IgD-negative memory B cell (primary cell): ENCODE data around the gene L1CAM. TPM values are rescaled to one million over a fixed set of nuclear protein-coding genes. Genes with fewer than 3 reads are reported as not detected.
A peak's percentile ranks its signal among the peaks of the same experiment; 100 is the strongest.

Experiments used
- H3K27ac Mint-ChIP-seq, 3 donors: one replicate each; pipeline ENCODE4 v1.8.0; 2020 to 2022; ENCODE audit warnings: mild to moderate bottlenecking in 3 of 3, mixed read lengths in 3 of 3, moderate library complexity in 1 of 3
- H3K27me3 Mint-ChIP-seq: one replicate; pipeline ENCODE4 v1.8.0; 2021; ENCODE audit warnings: mixed read lengths
- H3K36me3 Mint-ChIP-seq: one replicate; pipeline ENCODE4 v1.8.0; 2020; ENCODE audit warnings: mild to moderate bottlenecking, mixed read lengths
- H3K4me1 Mint-ChIP-seq, 3 donors: one replicate each; pipeline ENCODE4 v1.8.0; 2020 to 2022; ENCODE audit warnings: mixed read lengths in 3 of 3, mild to moderate bottlenecking in 1 of 3
- H3K4me3 Mint-ChIP-seq, 4 donors: one replicate each; pipeline ENCODE4 v1.8.0; 2020 to 2022; ENCODE audit warnings: mild to moderate bottlenecking in 4 of 4, mixed read lengths in 4 of 4, moderate library complexity in 3 of 4
- H3K9me3 Mint-ChIP-seq, 3 donors: one replicate each; pipeline ENCODE4 v1.8.0; 2020 to 2021; ENCODE audit warnings: mixed read lengths in 3 of 3, mild to moderate bottlenecking in 1 of 3
- polyA plus RNA-seq: library from polyadenylated mRNA; unstranded; fragments of 300-500 nt; fragmentation: Illumina TruSeq; gene quantifications from one replicate; pipeline ENCODE4 v1.2.3, GENCODE V29; 2021

L1CAM gene
- polyA plus RNA-seq, 1 donor from 2014 or later = 1.8 TPM

DNA sequence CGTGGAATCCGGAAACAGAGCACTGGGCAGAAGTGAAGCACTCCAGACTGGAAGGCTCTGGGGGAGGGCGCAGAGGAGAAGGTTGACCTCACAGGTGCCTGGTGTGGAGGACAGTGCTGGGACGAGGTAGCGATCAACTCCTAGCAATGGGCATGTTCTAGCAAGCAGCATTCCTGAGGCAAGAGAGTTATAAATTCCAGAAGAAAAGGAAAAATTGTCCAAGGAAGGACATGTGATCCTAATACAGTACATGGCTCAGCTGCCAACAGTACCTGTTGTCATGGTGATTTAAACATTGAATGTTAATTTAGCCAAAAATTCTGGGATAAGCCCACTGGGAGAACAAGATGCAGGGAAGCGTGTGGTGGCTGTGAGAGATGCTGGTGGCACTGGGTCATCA is 31.9 kb upstream of the L1CAM start:
- H3K4me3 Mint-ChIP-seq = no peak overlapping the region
- peaks cover 0 to 4% (median 4%) of the 10 kb centered on the region in 3 donors for H3K4me1 Mint-ChIP-seq
- H3K27ac Mint-ChIP-seq = no peak overlapping the region
- peaks cover 2% of the 10 kb centered on the region for H3K36me3 Mint-ChIP-seq
- peaks cover 4% of the 10 kb centered on the region for H3K27me3 Mint-ChIP-seq
- no peaks in the 10 kb centered on the region for H3K9me3 Mint-ChIP-seq

- peaks cover 2% of the 10 kb centered on the region for H3K27me3 Mint-ChIP-seq
- no peaks in the 10 kb centered on the region for H3K4me1 Mint-ChIP-seq
- H3K36me3 Mint-ChIP-seq = peaks cover 2% of the 10 kb centered on the region
- H3K9me3 Mint-ChIP-seq = no peaks in the 10 kb centered on the region
- no peak overlapping the region for H3K27ac Mint-ChIP-seq
- no peak overlapping the region for H3K4me3 Mint-ChIP-seq
Observed at GRCh38 chrX:153913701-153914100, 27.7 kb upstream of the L1CAM start.

DNA sequence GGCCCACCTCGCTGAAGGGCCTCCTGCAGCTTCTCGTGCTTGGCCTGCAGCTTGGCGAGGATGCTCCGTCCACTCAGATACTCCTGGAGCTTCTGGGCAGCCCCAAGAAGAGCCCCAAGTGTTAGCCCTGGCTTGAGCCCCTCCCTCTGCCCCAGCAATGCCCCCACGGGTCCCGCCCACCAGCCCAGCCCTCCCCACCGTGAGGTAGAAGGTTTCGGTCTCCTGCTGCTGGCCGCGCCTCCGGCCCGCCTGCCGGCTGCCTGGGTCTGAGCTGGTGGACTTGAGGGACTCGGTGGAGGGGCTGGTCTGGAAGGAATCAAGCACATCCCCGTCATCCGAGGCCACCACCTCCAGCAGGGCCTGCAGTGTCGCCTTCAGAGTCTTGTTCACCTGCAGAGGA is 27.2 kb upstream of the L1CAM start:
- H3K9me3 Mint-ChIP-seq = no peaks in the 10 kb centered on the region
- H3K27ac Mint-ChIP-seq = no peak overlapping the region
- peaks cover 2% of the 10 kb centered on the region for H3K27me3 Mint-ChIP-seq
- no peak overlapping the region for H3K4me3 Mint-ChIP-seq
- no peaks in the 10 kb centered on the region for H3K4me1 Mint-ChIP-seq
- H3K36me3 Mint-ChIP-seq = peaks cover 2% of the 10 kb centered on the region

DNA sequence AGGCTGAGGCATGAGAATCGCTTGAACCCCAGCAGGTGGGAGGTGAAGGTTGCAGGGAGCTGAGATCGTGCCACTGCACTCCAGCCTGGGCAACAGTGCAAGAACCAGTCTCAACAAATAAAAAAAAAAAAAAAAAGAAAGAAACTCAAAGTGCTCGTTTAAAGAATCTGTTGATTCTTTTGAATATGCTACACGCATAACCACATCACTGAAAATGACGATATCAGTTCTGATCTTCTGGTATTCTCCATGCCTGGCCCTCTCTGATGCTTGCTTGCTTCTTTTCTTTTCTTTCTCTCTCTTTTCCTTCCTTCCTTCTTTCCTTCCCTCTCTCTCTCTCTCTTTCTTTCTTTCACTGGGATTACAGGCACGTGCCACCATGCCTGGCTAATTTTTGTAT is 25.8 kb upstream of the L1CAM start:
- Mint-ChIP-seq H3K4me3 (no peak overlapping the region), H3K27me3 (peaks cover 2% of the 10 kb centered on the region), H3K9me3 (no peaks in the 10 kb centered on the region), H3K36me3 (peaks cover 2% of the 10 kb centered on the region), H3K4me1 (no peaks in the 10 kb centered on the region), H3K27ac (no peak overlapping the region)

GRCh38 chrX:153910446-153910845 is 24.5 kb upstream of the L1CAM start:
- no peaks in the 10 kb centered on the region for H3K9me3 Mint-ChIP-seq
- H3K27ac Mint-ChIP-seq = no peak overlapping the region
- H3K4me1 Mint-ChIP-seq = peaks cover 0 to 2% (median 2%) of the 10 kb centered on the region in 3 donors
- no peak overlapping the region for H3K4me3 Mint-ChIP-seq
- H3K27me3 Mint-ChIP-seq = no peaks in the 10 kb centered on the region
- peaks cover 2% of the 10 kb centered on the region for H3K36me3 Mint-ChIP-seq

GRCh38 chrX:153909980-153910360 is 24.0 kb upstream of the L1CAM start:
- H3K4me3 Mint-ChIP-seq = no peak overlapping the region
- H3K27me3 Mint-ChIP-seq = no peaks in the 10 kb centered on the region
- no peak overlapping the region for H3K27ac Mint-ChIP-seq
- no peaks in the 10 kb centered on the region for H3K9me3 Mint-ChIP-seq
- H3K36me3 Mint-ChIP-seq = peaks cover 2% of the 10 kb centered on the region
- H3K4me1 Mint-ChIP-seq = peaks cover 0 to 2% (median 2%) of the 10 kb centered on the region in 3 donors

GRCh38 chrX:153909024-153909979 is 23.3 kb upstream of the L1CAM start:
- Mint-ChIP-seq H3K27ac (peak overlapping the region in 2 of 3 donors; percentile 28 to 88), H3K4me1 (peaks cover 0 to 5% (median 4%) of the 10 kb centered on the region in 3 donors), H3K27me3 (no peaks in the 10 kb centered on the region), H3K36me3 (peaks cover 2% of the 10 kb centered on the region), H3K4me3 (no peak overlapping the region), H3K9me3 (no peaks in the 10 kb centered on the region)

DNA sequence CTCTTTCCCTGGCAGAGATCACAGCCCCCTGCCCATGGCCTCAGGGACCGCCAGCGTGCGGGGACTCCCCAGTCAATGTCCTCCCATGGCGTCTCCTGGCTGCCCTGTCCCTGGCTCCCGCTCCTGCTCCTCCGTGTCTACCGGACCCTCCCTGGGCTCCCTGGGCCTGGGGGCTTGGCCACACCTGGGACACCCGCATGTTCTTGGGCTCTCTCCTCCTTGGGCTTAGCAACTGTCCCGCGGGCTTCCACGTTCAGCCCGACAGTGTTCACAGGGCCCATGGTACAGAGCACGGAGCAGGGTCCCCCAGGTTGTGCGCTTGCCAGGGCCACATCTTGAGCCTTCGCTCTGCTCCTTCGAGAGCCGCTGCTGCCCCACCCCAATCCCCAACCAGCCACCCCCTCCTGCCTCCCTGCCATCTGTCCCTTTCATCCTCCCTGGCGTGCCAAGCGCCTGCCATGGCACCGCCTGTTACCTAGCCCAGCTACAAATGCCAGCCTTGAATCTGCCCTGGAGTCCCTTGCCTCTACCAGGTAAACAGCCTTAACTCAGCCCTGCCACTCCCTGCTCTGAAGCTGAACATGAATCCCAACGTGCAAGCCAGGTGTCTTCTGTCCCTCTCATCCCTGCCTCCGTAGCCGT is 22.4 kb upstream of the L1CAM start:
- no peaks in the 10 kb centered on the region for H3K9me3 Mint-ChIP-seq
- peaks cover 2% of the 10 kb centered on the region for H3K36me3 Mint-ChIP-seq
- H3K27me3 Mint-ChIP-seq = no peaks in the 10 kb centered on the region
- peaks cover 0 to 10% (median 7%) of the 10 kb centered on the region in 3 donors for H3K4me1 Mint-ChIP-seq
- H3K4me3 Mint-ChIP-seq = no peak overlapping the region
- H3K27ac Mint-ChIP-seq = peak overlapping the region in 2 of 3 donors; percentile 28 to 71

- Mint-ChIP-seq H3K27me3 (no peaks in the 10 kb centered on the region), H3K27ac (peak overlapping the region in 1 of 3 donors; percentile 62), H3K9me3 (no peaks in the 10 kb centered on the region), H3K4me1 (peaks cover 0 to 18% (median 10%) of the 10 kb centered on the region in 3 donors), H3K4me3 (no peak overlapping the region), H3K36me3 (peaks cover 2% of the 10 kb centered on the region)
Observed at GRCh38 chrX:153907456-153907855, 21.5 kb upstream of the L1CAM start.

GRCh38 chrX:153906126-153906917 is 20.3 kb upstream of the L1CAM start:
- Mint-ChIP-seq H3K4me3 (peak overlapping the region in 2 of 4 donors; percentile 49 to 68), H3K9me3 (peaks cover 0 to 2% (median 0%) of the 10 kb centered on the region in 3 donors), H3K27ac (peak overlapping the region in 2 of 3 donors; percentile 39 to 79), H3K27me3 (peaks cover 2% of the 10 kb centered on the region), H3K4me1 (peaks cover 7 to 28% (median 20%) of the 10 kb centered on the region in 3 donors), H3K36me3 (peaks cover 2% of the 10 kb centered on the region)

DNA sequence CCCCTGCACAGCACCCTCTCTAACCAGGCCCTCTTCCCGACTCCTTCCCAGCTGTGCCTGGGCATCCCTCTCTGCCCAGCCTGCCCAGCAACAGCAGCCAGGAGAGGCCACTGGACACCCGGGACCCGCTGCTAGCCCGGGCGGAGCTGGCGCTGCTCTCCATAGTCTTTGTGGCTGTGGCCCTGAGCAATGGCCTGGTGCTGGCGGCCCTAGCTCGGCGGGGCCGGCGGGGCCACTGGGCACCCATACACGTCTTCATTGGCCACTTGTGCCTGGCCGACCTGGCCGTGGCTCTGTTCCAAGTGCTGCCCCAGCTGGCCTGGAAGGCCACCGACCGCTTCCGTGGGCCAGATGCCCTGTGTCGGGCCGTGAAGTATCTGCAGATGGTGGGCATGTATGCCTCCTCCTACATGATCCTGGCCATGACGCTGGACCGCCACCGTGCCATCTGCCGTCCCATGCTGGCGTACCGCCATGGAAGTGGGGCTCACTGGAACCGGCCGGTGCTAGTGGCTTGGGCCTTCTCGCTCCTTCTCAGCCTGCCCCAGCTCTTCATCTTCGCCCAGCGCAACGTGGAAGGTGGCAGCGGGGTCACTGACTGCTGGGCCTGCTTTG is 19.6 kb upstream of the L1CAM start:
- peak overlapping the region in 1 of 4 donors; percentile 12 for H3K4me3 Mint-ChIP-seq
- H3K27ac Mint-ChIP-seq = peak overlapping the region in 2 of 3 donors; percentile 39 to 79
- peaks cover 10 to 33% (median 23%) of the 10 kb centered on the region in 3 donors for H3K4me1 Mint-ChIP-seq

DNA sequence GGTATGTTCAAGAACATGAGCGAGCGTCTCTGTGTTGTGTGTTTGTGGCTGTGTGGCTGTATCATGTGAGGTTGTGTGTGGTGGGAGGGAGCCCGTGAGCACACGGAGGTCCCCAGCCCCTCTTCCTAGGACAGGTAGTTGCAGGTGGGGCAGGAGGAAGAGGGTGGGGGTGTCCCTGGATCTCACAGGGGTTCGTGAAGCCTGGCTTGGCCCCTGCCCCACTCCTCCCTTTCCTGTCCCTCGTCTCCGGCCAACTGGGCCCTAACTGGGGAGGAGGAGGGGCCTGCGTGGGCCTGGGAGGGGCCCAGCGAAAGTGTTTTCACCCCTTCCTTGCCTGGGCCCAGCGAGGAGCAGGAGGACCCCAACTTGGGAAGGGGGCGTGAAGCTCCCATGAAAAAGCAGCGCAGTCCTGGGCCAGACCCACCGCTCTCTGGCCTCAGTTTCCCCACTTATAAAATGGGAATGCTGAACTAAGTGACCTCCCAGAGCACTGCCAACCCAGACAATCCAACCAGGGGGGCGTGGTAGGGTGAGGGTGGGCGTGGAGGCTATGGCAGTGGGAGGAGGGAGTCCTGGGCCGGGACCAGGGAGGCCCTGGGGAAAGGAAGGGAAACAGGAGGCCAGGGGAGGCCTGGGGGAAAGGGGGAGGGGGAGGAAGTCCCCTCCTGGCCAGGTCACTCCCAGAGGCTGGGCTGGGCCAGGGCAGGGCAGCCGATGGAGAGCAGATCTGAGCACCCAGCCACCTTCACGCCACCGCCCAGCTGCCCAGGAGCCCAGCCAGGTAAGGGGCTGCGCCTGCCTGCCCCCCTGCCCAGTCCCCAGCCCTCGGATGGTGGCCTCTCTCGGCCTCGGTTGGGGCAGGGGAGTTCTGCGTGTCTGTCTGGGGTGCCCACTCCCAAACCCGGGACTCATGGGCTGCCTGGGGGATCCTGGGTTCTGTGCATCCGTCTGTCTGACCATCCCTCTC is 18.3 kb upstream of the L1CAM start, which contains the start of gene AVPR2:
Gene AVPR2 (plus strand): TSS at position 683 of the 967 bp plus-strand sequence. CDS start 473 bp downstream, outside the sequence.
- Mint-ChIP-seq H3K27ac (peak within 1 kb of the TSS; percentile 59 to 87 (median 80)), H3K9me3 (peaks cover 0 to 4% (median 0%) of the 10 kb centered on the region in 3 donors), H3K4me3 (peak within 1 kb of the TSS; percentile 4 to 88 (median 48)), H3K36me3 (peaks cover 2% of the 10 kb centered on the region), H3K4me1 (peaks cover 12 to 38% (median 30%) of the 10 kb centered on the region in 3 donors), H3K27me3 (peaks cover 5% of the 10 kb centered on the region)

More for the DNA sequence above, 19.6 kb upstream of the L1CAM start:
- H3K36me3 Mint-ChIP-seq = peaks cover 2% of the 10 kb centered on the region
- H3K27me3 Mint-ChIP-seq = peaks cover 5% of the 10 kb centered on the region
- H3K9me3 Mint-ChIP-seq = peaks cover 0 to 4% (median 0%) of the 10 kb centered on the region in 3 donors

- Mint-ChIP-seq H3K36me3 (no peaks in the 10 kb centered on the region), H3K27ac (peak overlapping the region; percentile 80 to 90 (median 87)), H3K9me3 (peaks cover 0 to 4% (median 0%) of the 10 kb centered on the region in 3 donors), H3K27me3 (peaks cover 5% of the 10 kb centered on the region), H3K4me3 (peak overlapping the region in 3 of 4 donors; percentile 4 to 88 (median 65)), H3K4me1 (peaks cover 14 to 42% (median 33%) of the 10 kb centered on the region in 3 donors)
Observed at GRCh38 chrX:153903238-153903980, 17.4 kb upstream of the L1CAM start.
